ENCODE measurements around the gene CEP170B.

DNA sequence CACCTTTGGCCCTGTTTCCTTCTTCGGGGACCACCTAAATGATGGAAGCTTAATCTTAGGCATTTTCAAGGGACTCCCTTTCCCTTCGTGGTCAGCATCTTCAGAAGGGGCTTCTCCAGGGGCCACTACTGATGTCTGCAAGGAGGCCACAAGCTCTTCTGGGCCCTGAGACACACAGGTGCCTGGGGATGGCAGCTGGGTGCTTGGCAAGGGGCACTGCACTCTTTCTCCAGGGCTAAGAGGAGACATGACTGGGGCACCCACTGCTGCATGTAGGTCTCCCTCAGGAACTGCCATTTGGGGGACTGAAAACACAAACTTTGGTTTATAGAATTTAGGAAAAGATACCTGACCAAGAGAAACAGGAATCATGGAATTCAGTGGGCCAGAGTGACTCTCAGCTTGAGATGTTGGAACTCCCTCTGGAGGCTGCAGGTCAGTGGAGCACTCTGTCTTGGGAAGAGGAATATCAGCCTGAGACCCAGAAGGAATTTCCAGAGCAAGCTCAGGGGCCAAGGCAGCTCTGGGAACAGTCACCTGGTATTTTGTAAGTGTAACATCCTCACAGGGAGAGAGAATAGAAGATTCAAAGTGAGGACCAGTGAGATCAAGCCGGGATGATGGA, 75.6 kb downstream of the CEP170B start:
- TF ChIP-seq CTCF (conservative IDR thresholded peaks at IDR 0.05 in 1 of 2, IDR thresholded peaks at IDR 0.05 in 1 of 2; ENCODE audit: extremely low read depth in 1 of 2, insufficient read depth in 1 of 2, low read depth in 1 of 2, low read length in 2 of 2) (no peak), EZH2 (IDR thresholded peaks at IDR 0.05; ENCODE audit: borderline replicate concordance, low read length) (no peak)

Data from mammary epithelial cell (primary cell).